Dendritic cell treated with granulocyte-macrophage colony-stimulating factor and Interleukin-4, amounts not matched to agents 40 ng/mL and 50 ng/mL, for 4 days (primary cell): ENCODE data around the gene FLAD1.

Experiments used
- H3K27ac Mint-ChIP-seq: one replicate; pipeline ENCODE4 v1.8.0; 2022; ENCODE audit warnings: mild to moderate bottlenecking, mixed read lengths
- H3K27me3 Mint-ChIP-seq: one replicate; pipeline ENCODE4 v1.8.0; 2022; ENCODE audit warnings: mild to moderate bottlenecking, mixed read lengths
- H3K36me3 Mint-ChIP-seq: one replicate; pipeline ENCODE4 v1.8.0; 2022; ENCODE audit warnings: low read depth, mixed read lengths
- H3K4me1 Mint-ChIP-seq: one replicate; pipeline ENCODE4 v1.8.0; 2022; ENCODE audit warnings: low read depth, mixed read lengths
- H3K4me3 Mint-ChIP-seq: one replicate; pipeline ENCODE4 v1.8.0; 2022; ENCODE audit warnings: mild to moderate bottlenecking, moderate library complexity, mixed read lengths
- H3K9me3 Mint-ChIP-seq: one replicate; pipeline ENCODE4 v1.8.0; 2022; ENCODE audit warnings: mixed read lengths
- intact Hi-C: fragments of 100-400 bp; cut with micrococcal nuclease; formaldehyde crosslinking; loops from one replicate; pipeline ENCODE4 v1.15.0; 2022

The FLAD1 gene

GRCh38 chr1:155037043-155037442 lies 53.9 kb downstream of the FLAD1 start:
- Mint-ChIP-seq H3K4me1 (peaks cover 35% of the 10 kb centered on the region), H3K27me3 (peaks cover 46% of the 10 kb centered on the region), H3K36me3 (no peaks in the 10 kb centered on the region), H3K9me3 (no peaks in the 10 kb centered on the region), H3K27ac (no peak overlapping the region), H3K4me3 (no peak overlapping the region)
- intact Hi-C loops, result no loop called here

DNA sequence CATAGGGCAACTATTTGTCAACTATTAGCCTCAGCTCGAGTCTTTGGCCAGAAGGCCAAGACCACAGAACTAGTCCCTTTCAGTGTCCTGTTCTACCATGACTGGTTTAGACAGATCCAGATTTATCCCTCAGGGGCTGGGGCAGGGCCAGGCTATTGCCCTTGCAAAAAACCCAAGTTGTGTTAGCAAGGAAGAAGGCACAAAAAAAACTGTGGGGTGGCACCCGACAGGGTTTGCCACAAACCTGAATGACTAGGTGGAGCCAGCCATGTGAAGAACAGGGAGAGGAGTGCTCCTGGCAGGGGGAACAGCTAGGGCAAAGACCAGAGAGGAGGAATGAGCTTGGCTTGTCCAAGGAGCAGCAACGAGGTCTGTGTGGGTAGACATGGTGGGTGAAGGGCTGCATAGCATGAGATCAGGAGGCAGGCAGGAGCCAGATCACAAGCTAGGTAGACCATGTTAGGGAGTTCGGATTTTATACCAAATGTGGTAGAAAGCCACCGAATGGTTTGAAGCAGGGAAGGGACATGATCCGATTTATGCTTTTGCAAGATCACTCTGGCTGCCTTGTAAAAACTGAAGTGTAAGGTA lies 54.8 kb downstream of the FLAD1 start:
- Mint-ChIP-seq H3K4me1 (peaks cover 35% of the 10 kb centered on the region), H3K36me3 (no peaks in the 10 kb centered on the region), H3K27ac (no peak overlapping the region), H3K4me3 (no peak overlapping the region), H3K27me3 (peaks cover 51% of the 10 kb centered on the region), H3K9me3 (no peaks in the 10 kb centered on the region)
- intact Hi-C loops, result no loop called here

GRCh38 chr1:155038602-155039307 lies 55.6 kb downstream of the FLAD1 start:
- intact Hi-C loops, result no loop called here
- Mint-ChIP-seq H3K27me3 (peaks cover 53% of the 10 kb centered on the region), H3K4me1 (peaks cover 35% of the 10 kb centered on the region), H3K36me3 (no peaks in the 10 kb centered on the region), H3K4me3 (no peak overlapping the region), H3K9me3 (no peaks in the 10 kb centered on the region), H3K27ac (no peak overlapping the region)

- H3K36me3 Mint-ChIP-seq, result no peaks in the 10 kb centered on the region
- no peaks in the 10 kb centered on the region for H3K9me3 Mint-ChIP-seq
- intact Hi-C loops, result no loop called here
- H3K4me3 Mint-ChIP-seq, result no peak overlapping the region
- H3K27me3 Mint-ChIP-seq, result peaks cover 48% of the 10 kb centered on the region
- peaks cover 36% of the 10 kb centered on the region for H3K4me1 Mint-ChIP-seq
- no peak overlapping the region for H3K27ac Mint-ChIP-seq
Measured at GRCh38 chr1:155039308-155039669, 56.1 kb downstream of the FLAD1 start.

DNA sequence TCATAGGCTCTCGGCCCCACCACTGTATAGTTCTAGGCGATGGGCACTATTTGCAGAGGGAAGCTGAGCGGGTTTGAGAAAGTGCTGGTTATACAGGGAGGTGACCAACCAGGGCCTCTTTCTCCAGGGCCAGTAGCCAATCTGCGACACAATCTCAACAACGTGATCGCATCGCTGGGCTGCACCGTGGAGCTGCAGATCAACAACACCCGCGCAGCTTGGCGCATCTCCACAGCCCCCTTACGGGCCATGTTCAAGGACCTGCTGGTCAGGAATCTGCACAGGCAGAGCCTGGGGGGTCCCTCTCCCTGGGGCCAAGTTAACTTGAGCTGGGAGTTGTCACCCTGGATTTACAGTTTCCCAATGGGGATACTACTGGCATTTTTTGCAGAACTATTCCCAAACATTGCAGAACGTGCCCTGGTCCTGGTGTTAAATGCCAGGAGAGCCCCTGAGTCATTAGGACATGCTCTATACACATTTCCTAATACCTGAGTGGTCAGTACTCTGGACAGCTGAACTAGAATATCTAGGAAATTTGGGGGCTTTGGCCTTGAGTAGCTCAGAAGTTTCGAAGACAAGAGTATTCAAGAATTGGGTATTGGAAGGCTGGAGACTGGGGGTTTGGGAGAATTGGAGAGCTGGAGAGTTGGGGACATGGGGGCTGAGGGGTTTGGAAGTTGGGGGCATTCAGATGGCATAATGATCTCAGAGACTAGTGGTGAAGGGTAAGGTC lies 57.4 kb downstream of the FLAD1 start:
- H3K9me3 Mint-ChIP-seq, result no peaks in the 10 kb centered on the region
- H3K27me3 Mint-ChIP-seq, result peaks cover 39% of the 10 kb centered on the region
- H3K4me1 Mint-ChIP-seq, result peaks cover 47% of the 10 kb centered on the region
- H3K36me3 Mint-ChIP-seq, result no peaks in the 10 kb centered on the region
- no peak overlapping the region for H3K27ac Mint-ChIP-seq
- intact Hi-C loops, result no loop called here
- no peak overlapping the region for H3K4me3 Mint-ChIP-seq
